ENCODE results near the gene CEBPE. TPM values are rescaled to one million over a fixed set of nuclear protein-coding genes. Genes with fewer than 3 reads are reported as not detected.

Gene CEBPE
- total and polyA plus RNA-seq, 2 experiments from 2014 or later: not detected

DNA sequence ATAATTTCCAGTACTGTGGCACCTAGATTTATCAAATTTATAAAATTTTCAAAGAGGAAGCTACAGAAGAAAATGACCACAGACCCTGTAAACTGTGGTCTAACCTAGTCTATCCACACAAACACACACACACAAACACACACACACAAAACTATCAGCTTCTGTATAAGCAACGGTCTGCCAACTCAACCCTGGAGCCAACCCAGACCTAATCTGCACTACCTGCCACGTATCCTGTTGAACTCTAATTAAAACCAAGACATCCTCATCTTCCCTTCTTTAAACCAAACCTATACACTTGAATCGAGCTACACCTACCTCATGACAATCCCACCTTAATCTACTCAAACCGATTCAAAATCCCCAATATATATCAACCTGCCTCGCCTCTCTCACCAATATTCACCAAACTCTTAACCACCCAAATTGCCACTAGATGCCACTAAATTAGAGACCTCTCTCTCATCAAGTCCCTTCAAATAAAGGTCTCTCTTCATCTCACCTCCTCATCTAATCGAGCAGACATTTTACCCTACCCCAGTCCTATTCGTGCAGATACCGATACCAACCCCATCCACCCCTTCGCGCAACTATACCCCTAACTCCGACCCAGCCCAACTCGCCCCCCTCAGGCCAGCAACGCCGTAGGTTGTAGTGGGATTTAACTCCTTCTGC, 24.9 kb downstream of the CEBPE start:
- Histone ChIP-seq H3K27ac (peak overlapping the region; percentile 98), H3K4me1 (ENCODE audit: low read depth) (peaks cover 15% of the 10 kb centered on the region), H3K27me3 (no peaks in the 10 kb centered on the region), H3K36me3 (peaks cover 39% of the 10 kb centered on the region), H3K9me3 (ENCODE audit: low read depth) (no peaks in the 10 kb centered on the region), H3K4me3 (peak overlapping the region; percentile 84)
- TF ChIP-seq, protein P1, sequence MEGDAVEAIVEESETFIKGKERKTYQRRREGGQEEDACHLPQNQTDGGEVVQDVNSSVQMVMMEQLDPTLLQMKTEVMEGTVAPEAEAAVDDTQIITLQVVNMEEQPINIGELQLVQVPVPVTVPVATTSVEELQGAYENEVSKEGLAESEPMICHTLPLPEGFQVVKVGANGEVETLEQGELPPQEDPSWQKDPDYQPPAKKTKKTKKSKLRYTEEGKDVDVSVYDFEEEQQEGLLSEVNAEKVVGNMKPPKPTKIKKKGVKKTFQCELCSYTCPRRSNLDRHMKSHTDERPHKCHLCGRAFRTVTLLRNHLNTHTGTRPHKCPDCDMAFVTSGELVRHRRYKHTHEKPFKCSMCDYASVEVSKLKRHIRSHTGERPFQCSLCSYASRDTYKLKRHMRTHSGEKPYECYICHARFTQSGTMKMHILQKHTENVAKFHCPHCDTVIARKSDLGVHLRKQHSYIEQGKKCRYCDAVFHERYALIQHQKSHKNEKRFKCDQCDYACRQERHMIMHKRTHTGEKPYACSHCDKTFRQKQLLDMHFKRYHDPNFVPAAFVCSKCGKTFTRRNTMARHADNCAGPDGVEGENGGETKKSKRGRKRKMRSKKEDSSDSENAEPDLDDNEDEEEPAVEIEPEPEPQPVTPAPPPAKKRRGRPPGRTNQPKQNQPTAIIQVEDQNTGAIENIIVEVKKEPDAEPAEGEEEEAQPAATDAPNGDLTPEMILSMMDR (IDR thresholded peaks at IDR 0.05; ENCODE audit: low read depth, low read length): peak; percentile 36
- no peak for DNase-seq (ENCODE audit: low read depth in 1 of 2, low spot score in 1 of 2)

DNA sequence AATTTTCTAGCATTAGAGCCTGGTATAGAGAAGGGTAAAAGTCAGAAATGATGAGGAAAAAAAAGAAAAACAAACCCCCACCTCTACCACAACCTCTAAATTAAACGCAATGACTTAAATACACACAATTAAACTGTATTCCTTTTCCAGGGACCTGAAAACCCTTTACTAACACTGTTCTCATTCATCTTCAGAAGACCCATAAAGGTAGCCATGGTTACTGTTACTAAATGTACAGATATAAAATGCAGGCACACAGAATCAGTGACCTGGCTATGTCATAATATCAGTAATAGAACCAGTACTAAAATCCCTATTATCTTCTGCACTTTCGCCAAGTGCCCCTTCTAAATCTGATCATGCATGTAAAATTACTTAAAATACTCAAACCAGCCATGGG, 25.5 kb downstream of the CEBPE start:
- Histone ChIP-seq H3K36me3 (peaks cover 45% of the 10 kb centered on the region), H3K4me3 (peak overlapping the region; percentile 84)

GRCh38 chr14:23093104-23093503, 26.0 kb downstream of the CEBPE start:
- H3K27me3 ChIP-seq: no peaks in the 10 kb centered on the region
- H3K4me1 ChIP-seq (ENCODE audit: low read depth): peaks cover 15% of the 10 kb centered on the region
- H3K27ac ChIP-seq: no peak overlapping the region
- H3K4me3 ChIP-seq: peak overlapping the region; percentile 84
- TF ChIP-seq, protein P1 (IDR thresholded peaks at IDR 0.05; ENCODE audit: low read depth, low read length): no peak
- DNase-seq (ENCODE audit: low read depth in 1 of 2, low spot score in 1 of 2): no peak
- peaks cover 48% of the 10 kb centered on the region for H3K36me3 ChIP-seq
- no peaks in the 10 kb centered on the region for H3K9me3 ChIP-seq (ENCODE audit: low read depth)

More for the DNA sequence above, 25.5 kb downstream of the CEBPE start:
- H3K4me1 ChIP-seq (ENCODE audit: low read depth): peaks cover 15% of the 10 kb centered on the region
- no peaks in the 10 kb centered on the region for H3K27me3 ChIP-seq
- DNase-seq (ENCODE audit: low read depth in 1 of 2, low spot score in 1 of 2): no peak
- TF ChIP-seq, protein P1 (IDR thresholded peaks at IDR 0.05; ENCODE audit: low read depth, low read length): no peak
- no peak overlapping the region for H3K27ac ChIP-seq
- no peaks in the 10 kb centered on the region for H3K9me3 ChIP-seq (ENCODE audit: low read depth)

DNA sequence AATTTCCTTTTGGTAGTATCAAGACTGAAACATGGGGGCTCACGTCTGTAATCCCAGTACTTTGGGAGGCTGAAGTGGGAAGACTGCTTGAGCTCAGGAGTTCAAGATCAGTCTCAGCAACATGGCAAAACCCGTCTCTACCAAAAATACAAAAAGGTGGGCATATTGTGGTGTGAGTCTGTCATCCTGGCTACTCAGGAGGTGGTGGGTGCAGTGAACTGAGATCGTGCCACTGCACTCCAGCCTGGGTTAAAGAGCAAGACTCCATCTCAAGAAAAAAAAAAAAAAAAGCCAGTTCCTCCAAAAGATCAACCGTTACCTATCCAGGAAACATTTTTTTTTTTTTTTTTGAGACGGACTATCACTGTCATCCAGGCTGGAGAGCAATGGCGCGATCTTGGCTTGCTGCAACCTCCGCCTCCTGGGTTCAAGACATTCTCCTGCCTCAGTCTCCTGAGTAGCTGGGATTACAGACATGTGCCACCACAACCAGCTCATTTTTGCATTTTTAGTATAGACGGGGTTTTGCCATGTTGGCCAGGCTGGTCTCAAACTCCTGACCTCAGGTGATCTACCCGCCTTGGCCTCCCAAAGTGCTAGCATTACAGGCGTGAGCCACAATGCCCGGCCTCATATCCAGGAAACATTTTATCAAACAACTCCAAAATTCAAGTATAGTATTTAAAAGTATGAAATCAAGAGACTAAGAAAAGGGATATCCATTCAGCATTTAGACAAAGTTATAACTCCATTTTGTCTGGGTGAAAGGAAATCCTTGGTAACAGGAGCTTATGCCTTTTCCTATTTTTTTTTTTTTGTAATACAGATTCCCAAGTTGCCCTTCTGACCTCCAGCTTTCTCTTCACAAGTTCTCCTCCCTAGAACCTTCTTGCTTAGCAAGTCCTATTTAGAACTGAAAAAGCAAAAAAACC, 27.5 kb downstream of the CEBPE start:
- no peaks in the 10 kb centered on the region for H3K9me3 ChIP-seq (ENCODE audit: low read depth)
- no peaks in the 10 kb centered on the region for H3K27me3 ChIP-seq
- TF ChIP-seq, protein P1 (IDR thresholded peaks at IDR 0.05; ENCODE audit: low read depth, low read length): no peak
- DNase-seq (ENCODE audit: low read depth in 1 of 2, low spot score in 1 of 2): no peak
- peaks cover 56% of the 10 kb centered on the region for H3K36me3 ChIP-seq
- H3K27ac ChIP-seq: no peak overlapping the region
- H3K4me1 ChIP-seq (ENCODE audit: low read depth): peaks cover 10% of the 10 kb centered on the region
- H3K4me3 ChIP-seq: no peak overlapping the region

- peaks cover 9% of the 10 kb centered on the region for H3K4me1 ChIP-seq (ENCODE audit: low read depth)
- peak overlapping the region; percentile 48 for H3K27ac ChIP-seq
- no peak for DNase-seq (ENCODE audit: low read depth in 1 of 2, low spot score in 1 of 2)
- H3K4me3 ChIP-seq: no peak overlapping the region
- H3K9me3 ChIP-seq (ENCODE audit: low read depth): no peaks in the 10 kb centered on the region
- TF ChIP-seq, protein P1 (IDR thresholded peaks at IDR 0.05; ENCODE audit: low read depth, low read length): no peak
- H3K27me3 ChIP-seq: no peaks in the 10 kb centered on the region
- peaks cover 67% of the 10 kb centered on the region for H3K36me3 ChIP-seq
Measured at GRCh38 chr14:23090254-23090636, 28.8 kb downstream of the CEBPE start.
